ES-I3 (cell line): Measurements from ENCODE around the gene AP2A2.

Experiments
- H3K36me3 ChIP-seq: 2 replicates; pipeline ENCODE4 v1.6.1; 2013; ENCODE audit warnings: mild to moderate bottlenecking, low read length, control low read depth, moderate library complexity; ENCODE audit not compliant: insufficient read depth
- H3K4me1 ChIP-seq: 2 replicates; pipeline ENCODE4 v1.6.1; 2013; ENCODE audit warnings: mild to moderate bottlenecking, control low read depth, low read length; ENCODE audit not compliant: insufficient read depth
- H3K9ac ChIP-seq: 2 replicates; pipeline ENCODE4 v1.6.1; 2013; ENCODE audit warnings: low read depth, mild to moderate bottlenecking, low read length, moderate library complexity
- H3K9me3 ChIP-seq: 2 replicates; pipeline ENCODE4 v1.6.1; 2013; ENCODE audit warnings: mild to moderate bottlenecking, low read length, moderate library complexity; ENCODE audit not compliant: control insufficient read depth, insufficient read depth

The AP2A2 gene

DNA sequence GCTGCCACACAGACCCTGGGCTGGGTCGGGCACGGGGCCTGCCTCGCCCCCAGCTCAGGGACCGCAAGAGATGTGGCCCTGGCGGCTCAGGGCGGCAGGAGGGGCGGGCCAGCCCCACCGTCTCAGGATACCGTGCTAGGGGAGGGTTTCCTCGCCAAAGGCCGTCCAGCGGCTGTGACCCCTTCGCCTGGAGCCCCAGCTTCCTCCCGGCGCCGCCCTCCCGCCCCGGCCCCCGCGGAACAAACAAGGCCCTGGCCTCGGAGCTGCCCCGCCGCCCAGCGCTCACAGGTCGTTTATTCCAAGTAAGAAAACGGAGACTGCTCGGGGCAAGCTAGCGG is 543 bp upstream of the AP2A2 start:
- H3K4me1 ChIP-seq: no peaks in the 10 kb centered on the region; the same call in 1 of the 2 replicates
- peaks cover 11% of the 10 kb centered on the region for H3K36me3 ChIP-seq
- H3K9ac ChIP-seq: peak overlapping the region; percentile 50; the same call in 1 of the 2 replicates
- H3K9me3 ChIP-seq: no peaks in the 10 kb centered on the region

DNA sequence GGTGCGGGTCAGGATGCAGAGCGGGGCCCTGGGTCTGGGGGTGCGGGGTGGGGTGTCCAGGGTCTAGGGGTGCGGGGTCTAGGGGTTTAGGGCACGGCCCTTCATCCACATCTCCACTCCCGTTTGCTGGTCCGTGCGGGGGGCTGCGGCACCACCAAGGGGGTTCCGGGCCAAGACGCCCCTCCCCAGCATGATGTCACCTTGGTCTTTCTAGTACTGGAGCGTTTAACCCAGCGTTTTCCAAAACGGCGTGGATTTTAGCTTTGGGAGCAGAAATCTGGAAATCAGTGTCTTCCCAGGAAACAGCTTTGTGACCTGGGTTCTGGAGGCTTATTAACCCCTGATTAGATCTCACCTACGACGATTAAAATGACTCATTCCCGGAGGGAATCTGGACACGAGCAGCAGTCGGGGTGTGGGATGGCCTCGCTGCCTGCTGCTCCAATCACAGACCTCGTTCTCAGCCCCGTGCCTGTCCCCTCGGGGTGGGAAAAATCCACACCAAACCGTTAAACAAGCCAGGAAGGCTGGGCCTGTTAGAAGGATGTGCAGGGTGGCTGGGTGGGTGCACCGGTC is 759 bp downstream of the AP2A2 start:
- Histone ChIP-seq H3K36me3 (peaks cover 11% of the 10 kb centered on the region), H3K9me3 (no peaks in the 10 kb centered on the region), H3K4me1 (peaks cover 4% of the 10 kb centered on the region; the same call in 1 of the 2 replicates), H3K9ac (peak overlapping the region; percentile 86)

GRCh38 chr11:927871-928270 is 2.2 kb downstream of the AP2A2 start:
- Histone ChIP-seq H3K36me3 (peaks cover 11% of the 10 kb centered on the region), H3K9me3 (no peaks in the 10 kb centered on the region), H3K4me1 (peaks cover 13% of the 10 kb centered on the region; the same call in 1 of the 2 replicates), H3K9ac (no peak overlapping the region)

- Histone ChIP-seq H3K9me3 (no peaks in the 10 kb centered on the region), H3K36me3 (peaks cover 11% of the 10 kb centered on the region), H3K4me1 (peaks cover 20% of the 10 kb centered on the region), H3K9ac (no peak overlapping the region)
Measured at GRCh38 chr11:928786-929185, 3.1 kb downstream of the AP2A2 start.

- Histone ChIP-seq H3K4me1 (peaks cover 25% of the 10 kb centered on the region), H3K36me3 (peaks cover 11% of the 10 kb centered on the region), H3K9me3 (no peaks in the 10 kb centered on the region), H3K9ac (no peak overlapping the region)
Measured at GRCh38 chr11:929405-929804, 3.7 kb downstream of the AP2A2 start.

DNA sequence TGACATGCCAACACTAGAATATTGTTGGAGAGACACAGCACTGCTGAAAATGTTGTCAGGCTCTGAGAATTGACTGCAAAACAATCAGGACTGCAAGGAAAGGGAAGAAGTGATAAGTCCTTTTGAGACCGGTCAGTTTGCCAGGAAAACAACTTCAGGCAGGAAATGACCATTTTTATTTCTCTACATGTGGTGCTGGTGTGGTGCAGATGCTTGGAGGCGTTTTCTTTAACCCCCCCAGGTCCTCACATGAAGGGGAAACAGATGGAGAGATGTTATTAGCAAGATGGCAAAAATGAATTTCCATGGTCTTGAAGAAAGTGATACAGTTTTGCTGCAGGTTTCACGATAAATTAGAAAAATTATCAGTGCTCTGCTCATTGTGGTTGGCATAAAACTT is 5.7 kb downstream of the AP2A2 start:
- Histone ChIP-seq H3K9ac (no peak overlapping the region), H3K9me3 (no peaks in the 10 kb centered on the region), H3K4me1 (peaks cover 28% of the 10 kb centered on the region), H3K36me3 (peaks cover 11% of the 10 kb centered on the region)

DNA sequence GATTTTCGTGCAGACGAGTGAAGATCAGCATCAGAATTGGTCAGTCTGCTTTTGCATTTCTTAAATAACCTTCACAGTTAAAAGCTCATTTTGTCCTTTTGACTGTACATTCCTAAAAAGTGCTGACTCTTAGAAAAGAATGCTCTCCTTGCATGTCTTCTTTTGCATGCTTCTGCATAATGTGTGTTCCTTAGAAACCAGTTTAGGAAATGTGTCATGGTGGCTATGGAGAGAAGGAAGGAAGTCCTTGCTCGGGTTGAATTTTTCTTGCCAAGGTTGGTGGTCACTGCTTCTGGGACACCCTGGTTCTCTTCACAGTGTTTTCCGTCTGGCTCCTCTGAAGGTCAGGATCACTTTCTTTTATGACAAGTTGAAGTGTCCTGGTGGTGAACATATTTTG is 6.8 kb downstream of the AP2A2 start:
- Histone ChIP-seq H3K9me3 (no peaks in the 10 kb centered on the region), H3K4me1 (peaks cover 29% of the 10 kb centered on the region), H3K9ac (no peak overlapping the region), H3K36me3 (peaks cover 6% of the 10 kb centered on the region)

DNA sequence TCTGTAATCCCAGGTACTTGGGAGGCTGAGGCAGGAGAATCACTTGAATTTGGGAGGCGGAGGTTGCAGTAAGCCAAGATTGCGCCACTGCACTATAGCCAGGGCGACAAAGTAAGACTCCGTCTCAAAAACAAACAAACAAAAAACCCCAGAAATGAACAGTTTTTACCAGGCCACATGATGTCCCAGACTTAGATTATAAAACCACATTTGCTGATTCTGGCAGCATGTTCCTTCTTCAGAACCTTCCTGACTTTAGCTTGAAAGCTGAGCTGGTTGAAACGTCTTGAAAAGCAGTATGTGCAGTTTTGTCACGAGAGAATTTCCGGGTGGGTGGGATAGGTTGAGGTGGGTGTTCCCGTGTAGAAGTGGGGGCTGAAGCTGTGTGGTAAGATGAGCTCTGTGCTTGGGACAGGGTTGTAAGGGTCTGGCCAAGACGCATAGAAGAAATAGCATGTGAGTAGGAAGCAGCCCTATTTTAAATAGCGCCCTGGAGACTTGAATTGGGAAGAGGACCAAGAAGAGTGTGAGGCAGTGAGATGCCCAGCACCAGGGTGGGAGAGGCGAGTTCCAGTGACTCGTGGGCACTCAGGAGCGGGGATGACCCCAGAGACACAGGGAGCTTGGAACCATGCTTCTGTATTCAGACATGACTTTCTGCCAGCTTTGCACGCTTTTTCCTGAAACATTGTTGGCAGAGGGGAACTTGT is 7.6 kb downstream of the AP2A2 start:
- Histone ChIP-seq H3K36me3 (no peaks in the 10 kb centered on the region), H3K9me3 (no peaks in the 10 kb centered on the region), H3K9ac (no peak overlapping the region), H3K4me1 (peaks cover 34% of the 10 kb centered on the region)

DNA sequence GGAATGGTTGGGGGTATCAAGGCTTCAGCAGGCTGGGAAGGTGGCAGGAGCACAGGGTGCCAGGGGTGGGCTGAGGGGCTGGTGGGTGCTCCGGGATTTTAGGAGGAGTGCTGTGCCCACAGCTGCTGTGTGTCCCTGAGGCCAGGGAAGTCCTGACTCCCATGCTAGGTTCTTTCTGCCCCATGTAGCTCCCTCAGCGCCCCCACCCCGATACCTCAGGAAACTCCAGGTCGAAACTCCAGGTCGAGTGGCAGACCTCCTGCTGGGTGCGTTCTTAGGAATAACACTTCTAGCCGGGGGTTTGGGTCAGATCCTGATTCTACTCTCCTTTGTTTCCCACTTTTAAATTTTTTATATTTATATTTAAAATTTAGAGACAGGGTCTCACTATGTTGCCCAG is 8.3 kb downstream of the AP2A2 start:
- no peaks in the 10 kb centered on the region for H3K36me3 ChIP-seq
- H3K4me1 ChIP-seq: peaks cover 34% of the 10 kb centered on the region
- H3K9ac ChIP-seq: no peak overlapping the region
- H3K9me3 ChIP-seq: no peaks in the 10 kb centered on the region

DNA sequence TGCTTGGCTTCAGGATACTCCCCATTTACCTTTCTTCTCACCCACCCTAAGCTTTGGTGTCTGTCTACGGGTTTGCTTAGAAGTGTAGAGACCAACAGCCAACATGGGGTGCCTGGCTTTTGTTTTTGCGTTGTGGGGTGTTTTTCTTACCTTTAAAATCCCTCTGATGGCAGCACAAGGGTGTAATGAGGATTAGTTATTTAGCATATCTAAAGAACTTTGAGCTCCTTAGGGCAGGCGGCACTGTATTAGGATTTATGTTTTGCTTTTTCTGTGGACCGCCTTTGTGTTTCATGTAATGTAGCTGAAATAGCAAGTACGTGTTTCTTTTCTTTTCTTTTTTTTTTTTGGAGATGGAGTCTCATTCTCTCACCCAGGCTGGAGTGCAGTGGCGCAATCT is 8.9 kb downstream of the AP2A2 start:
- no peaks in the 10 kb centered on the region for H3K36me3 ChIP-seq
- H3K4me1 ChIP-seq: peaks cover 34% of the 10 kb centered on the region
- no peak overlapping the region for H3K9ac ChIP-seq

GRCh38 chr11:936199-936598 is 10.5 kb downstream of the AP2A2 start:
- H3K9ac ChIP-seq: no peak overlapping the region
- no peaks in the 10 kb centered on the region for H3K36me3 ChIP-seq
- no peaks in the 10 kb centered on the region for H3K9me3 ChIP-seq
- peaks cover 43% of the 10 kb centered on the region for H3K4me1 ChIP-seq

More for the DNA sequence above, 8.9 kb downstream of the AP2A2 start:
- H3K9me3 ChIP-seq: no peaks in the 10 kb centered on the region

GRCh38 chr11:937841-938261 is 12.2 kb downstream of the AP2A2 start:
- H3K9ac ChIP-seq: no peak overlapping the region
- H3K36me3 ChIP-seq: no peaks in the 10 kb centered on the region
- H3K4me1 ChIP-seq: peaks cover 40% of the 10 kb centered on the region
- H3K9me3 ChIP-seq: no peaks in the 10 kb centered on the region

- no peak overlapping the region for H3K9ac ChIP-seq
- no peaks in the 10 kb centered on the region for H3K36me3 ChIP-seq
- peaks cover 44% of the 10 kb centered on the region for H3K4me1 ChIP-seq
- no peaks in the 10 kb centered on the region for H3K9me3 ChIP-seq
Measured at GRCh38 chr11:940496-941135, 14.9 kb downstream of the AP2A2 start.

- no peak overlapping the region for H3K9ac ChIP-seq
- peaks cover 47% of the 10 kb centered on the region for H3K4me1 ChIP-seq
- no peaks in the 10 kb centered on the region for H3K9me3 ChIP-seq
- H3K36me3 ChIP-seq: peaks cover 3% of the 10 kb centered on the region; the same call in 1 of the 2 replicates
Measured at GRCh38 chr11:942823-943222, 17.2 kb downstream of the AP2A2 start.
